GOT3 (cell line): ENCODE data around the gene PXN.
"Not testable (repeated sequence)": the region's sequence is repeated elsewhere in the genome, so short reads cannot be mapped to it uniquely, and the experiment has no call there.

Source experiments
- DNase-seq: peaks from one replicate; lab custom pipeline; 2025; ENCODE audit warnings: mixed read lengths; lab: John Stamatoyannopoulos, UW

PXN gene

GRCh38 chr12:120241561-120242274 is 23.8 kb downstream of the PXN start:
- no peak for DNase-seq

- DNase-seq = no peak
These were observed 25.1 kb downstream of the PXN start for GRCh38 chr12:120240495-120240833.

- DNase-seq = no peak
These were observed 25.6 kb downstream of the PXN start for GRCh38 chr12:120239776-120240494.

- DNase-seq = no peak
These were observed 26.6 kb downstream of the PXN start for GRCh38 chr12:120238839-120239445.

GRCh38 chr12:120238217-120238616 is 27.3 kb downstream of the PXN start:
- no peak for DNase-seq

GRCh38 chr12:120237360-120238171 is 28.0 kb downstream of the PXN start:
- DNase-seq = no peak

- DNase-seq = not testable (repeated sequence)
These were observed 28.7 kb downstream of the PXN start for GRCh38 chr12:120236809-120237208.

- no peak for DNase-seq
These were observed 29.9 kb downstream of the PXN start for GRCh38 chr12:120235369-120236323.

- peak; percentile 76 for DNase-seq
These were observed 30.7 kb downstream of the PXN start for GRCh38 chr12:120234643-120235368.

GRCh38 chr12:120231316-120232011 is 34.1 kb downstream of the PXN start:
- DNase-seq = no peak

- DNase-seq = no peak
These were observed 34.6 kb downstream of the PXN start for GRCh38 chr12:120230974-120231315.

- DNase-seq = peak; percentile 32
These were observed 35.1 kb downstream of the PXN start for GRCh38 chr12:120230326-120230973.

- no peak for DNase-seq
These were observed 35.8 kb downstream of the PXN start for GRCh38 chr12:120229487-120230325.

- DNase-seq = no peak
These were observed 36.5 kb downstream of the PXN start for GRCh38 chr12:120229071-120229486.

GRCh38 chr12:120228291-120229070 is 37.0 kb downstream of the PXN start:
- peak; percentile 47 for DNase-seq

GRCh38 chr12:120228041-120228290 is 37.6 kb downstream of the PXN start:
- DNase-seq = no peak

- no peak for DNase-seq
These were observed 38.1 kb downstream of the PXN start for GRCh38 chr12:120227233-120228040.
